Measurements from ENCODE around the gene GINS2. TPM values are rescaled to one million over a fixed set of nuclear protein-coding genes. Genes with fewer than 3 reads are reported as not detected.

GINS2 gene
- total RNA-seq, 1 donor, result 1.8 TPM

GRCh38 chr16:85649411-85650134 lies 39.2 kb downstream of the GINS2 start:
- no peak overlapping the region for H3K4me2 ChIP-seq (ENCODE audit: insufficient read depth, low read length)
- peaks cover 28% of the 10 kb centered on the region for H3K79me2 ChIP-seq (ENCODE audit: insufficient read depth, low read length)
- TF ChIP-seq CTCF (IDR thresholded peaks at IDR 0.05; ENCODE audit: extremely low read depth, low read depth, low read length), result no peak
- no peak overlapping the region for H3K4me3 ChIP-seq (ENCODE audit: insufficient read depth, low read length)
- H4K20me1 ChIP-seq (ENCODE audit: insufficient read depth, low read length), result peaks cover 62% of the 10 kb centered on the region
- no peak overlapping the region for H3K27ac ChIP-seq (ENCODE audit: low read depth, low read length)
- H3K36me3 ChIP-seq (ENCODE audit: insufficient read depth, low read length), result peaks cover 4% of the 10 kb centered on the region
- H3K4me1 ChIP-seq (ENCODE audit: insufficient read depth, low read length), result peaks cover 4% of the 10 kb centered on the region
- H3K27me3 ChIP-seq (ENCODE audit: insufficient read depth, low read length), result no peaks in the 10 kb centered on the region
- no peaks in the 10 kb centered on the region for H3K9me3 ChIP-seq (ENCODE audit: low read depth, low read length)
- DNase-seq (ENCODE audit: insufficient read length, low spot score, missing footprints), result no peak
- no peak overlapping the region for H2AFZ ChIP-seq (ENCODE audit: low read length)

- Histone ChIP-seq H3K27ac (ENCODE audit: low read depth, low read length) (no peak overlapping the region), H4K20me1 (ENCODE audit: insufficient read depth, low read length) (peaks cover 60% of the 10 kb centered on the region), H3K27me3 (ENCODE audit: insufficient read depth, low read length) (no peaks in the 10 kb centered on the region), H3K9me3 (ENCODE audit: low read depth, low read length) (no peaks in the 10 kb centered on the region), H3K4me3 (ENCODE audit: insufficient read depth, low read length) (no peak overlapping the region), H2AFZ (ENCODE audit: low read length) (no peak overlapping the region), H3K79me2 (ENCODE audit: insufficient read depth, low read length) (peaks cover 32% of the 10 kb centered on the region), H3K4me1 (ENCODE audit: insufficient read depth, low read length) (peaks cover 4% of the 10 kb centered on the region), H3K36me3 (ENCODE audit: insufficient read depth, low read length) (no peaks in the 10 kb centered on the region), H3K4me2 (ENCODE audit: insufficient read depth, low read length) (no peak overlapping the region)
- no peak for DNase-seq (ENCODE audit: insufficient read length, low spot score, missing footprints)
- TF ChIP-seq CTCF (IDR thresholded peaks at IDR 0.05; ENCODE audit: extremely low read depth, low read depth, low read length), result no peak
Measured at GRCh38 chr16:85648805-85649204, 39.9 kb downstream of the GINS2 start.

GRCh38 chr16:85648070-85648714 lies 40.6 kb downstream of the GINS2 start:
- Histone ChIP-seq H3K9me3 (ENCODE audit: low read depth, low read length) (no peaks in the 10 kb centered on the region), H3K36me3 (ENCODE audit: insufficient read depth, low read length) (no peaks in the 10 kb centered on the region), H3K4me3 (ENCODE audit: insufficient read depth, low read length) (no peak overlapping the region), H3K27me3 (ENCODE audit: insufficient read depth, low read length) (no peaks in the 10 kb centered on the region), H3K27ac (ENCODE audit: low read depth, low read length) (no peak overlapping the region), H3K79me2 (ENCODE audit: insufficient read depth, low read length) (peaks cover 34% of the 10 kb centered on the region), H4K20me1 (ENCODE audit: insufficient read depth, low read length) (peaks cover 60% of the 10 kb centered on the region), H3K4me1 (ENCODE audit: insufficient read depth, low read length) (no peaks in the 10 kb centered on the region), H2AFZ (ENCODE audit: low read length) (no peak overlapping the region), H3K4me2 (ENCODE audit: insufficient read depth, low read length) (no peak overlapping the region)
- DNase-seq (ENCODE audit: insufficient read length, low spot score, missing footprints), result no peak
- no peak for TF ChIP-seq CTCF (IDR thresholded peaks at IDR 0.05; ENCODE audit: extremely low read depth, low read depth, low read length)

GRCh38 chr16:85646976-85647375 lies 41.8 kb downstream of the GINS2 start:
- TF ChIP-seq CTCF (IDR thresholded peaks at IDR 0.05; ENCODE audit: extremely low read depth, low read depth, low read length), result no peak
- H3K4me2 ChIP-seq (ENCODE audit: insufficient read depth, low read length), result no peak overlapping the region
- H4K20me1 ChIP-seq (ENCODE audit: insufficient read depth, low read length), result peaks cover 70% of the 10 kb centered on the region
- H3K36me3 ChIP-seq (ENCODE audit: insufficient read depth, low read length), result no peaks in the 10 kb centered on the region
- no peaks in the 10 kb centered on the region for H3K4me1 ChIP-seq (ENCODE audit: insufficient read depth, low read length)
- H3K4me3 ChIP-seq (ENCODE audit: insufficient read depth, low read length), result no peak overlapping the region
- H3K27me3 ChIP-seq (ENCODE audit: insufficient read depth, low read length), result no peaks in the 10 kb centered on the region
- no peak overlapping the region for H2AFZ ChIP-seq (ENCODE audit: low read length)
- no peak overlapping the region for H3K27ac ChIP-seq (ENCODE audit: low read depth, low read length)
- no peak for DNase-seq (ENCODE audit: insufficient read length, low spot score, missing footprints)
- no peaks in the 10 kb centered on the region for H3K9me3 ChIP-seq (ENCODE audit: low read depth, low read length)
- H3K79me2 ChIP-seq (ENCODE audit: insufficient read depth, low read length), result peaks cover 44% of the 10 kb centered on the region

All from osteoblast (primary cell).